ENCODE measurements around the gene ENOPH1.

GRCh38 chr4:82402196-82402775, 28.1 kb upstream of the ENOPH1 start:
- TF ChIP-seq CTCF (optimal IDR thresholded peaks at IDR 0.05 in 1 of 3, IDR thresholded peaks at IDR 0.05 in 1 of 3, conservative IDR thresholded peaks at IDR 0.05 in 1 of 3; ENCODE audit: extremely low read depth in 1 of 3, insufficient read depth in 2 of 3, low read length in 3 of 3) (no peak), EZH2 (IDR thresholded peaks at IDR 0.05; ENCODE audit: low read length) (no peak)
